ENCODE results near the gene OR51L1.
A peak's percentile ranks its signal among the peaks of the same experiment; 100 is the strongest.

Gene OR51L1

DNA sequence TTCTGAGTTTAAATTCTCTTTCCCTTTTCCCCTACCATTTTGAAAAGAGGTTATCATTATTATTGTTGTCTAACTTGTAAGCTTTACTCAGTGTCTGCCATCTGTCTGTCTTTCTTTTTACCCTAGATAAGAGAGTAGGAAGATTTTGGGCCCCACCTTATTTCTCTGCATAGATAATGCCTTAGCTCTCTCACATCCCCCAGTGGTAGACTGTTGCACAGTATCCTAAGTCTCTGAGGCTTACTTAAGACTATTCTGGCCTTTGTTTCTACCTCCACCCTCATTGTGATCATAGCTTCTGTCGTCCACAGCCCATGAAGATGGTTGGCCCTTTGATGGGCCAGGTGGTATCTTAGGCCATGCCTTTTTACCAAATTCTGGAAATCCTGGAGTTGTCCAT is 3.6 kb upstream of the OR51L1 start:
- H4K20me1 ChIP-seq (ENCODE audit: insufficient read depth, low read length, poor library complexity, severe bottlenecking): no peaks in the 10 kb centered on the region
- H3K4me2 ChIP-seq (ENCODE audit: low read depth, low read length, poor library complexity, severe bottlenecking): no peak overlapping the region
- no peak overlapping the region for H3K4me3 ChIP-seq (ENCODE audit: low read length, poor library complexity, severe bottlenecking)
- H3K27me3 ChIP-seq (ENCODE audit: insufficient read depth, low read length, poor library complexity, severe bottlenecking): no peaks in the 10 kb centered on the region
- no peaks in the 10 kb centered on the region for H3K36me3 ChIP-seq (ENCODE audit: insufficient read depth, low read length)
- H3K79me2 ChIP-seq (ENCODE audit: insufficient read depth, low read length): no peaks in the 10 kb centered on the region
- no peak overlapping the region for H3K9ac ChIP-seq (ENCODE audit: low read depth, low read length, poor library complexity, severe bottlenecking)
- no peaks in the 10 kb centered on the region for H3K9me3 ChIP-seq (ENCODE audit: insufficient read depth, low read depth, low read length)
- no peaks in the 10 kb centered on the region for H3K9me2 ChIP-seq (replicated peaks; ENCODE audit: low read depth, low read length)
- H3F3A ChIP-seq (ENCODE audit: low read depth): no peaks in the 10 kb centered on the region
- TF ChIP-seq, protein P1, sequence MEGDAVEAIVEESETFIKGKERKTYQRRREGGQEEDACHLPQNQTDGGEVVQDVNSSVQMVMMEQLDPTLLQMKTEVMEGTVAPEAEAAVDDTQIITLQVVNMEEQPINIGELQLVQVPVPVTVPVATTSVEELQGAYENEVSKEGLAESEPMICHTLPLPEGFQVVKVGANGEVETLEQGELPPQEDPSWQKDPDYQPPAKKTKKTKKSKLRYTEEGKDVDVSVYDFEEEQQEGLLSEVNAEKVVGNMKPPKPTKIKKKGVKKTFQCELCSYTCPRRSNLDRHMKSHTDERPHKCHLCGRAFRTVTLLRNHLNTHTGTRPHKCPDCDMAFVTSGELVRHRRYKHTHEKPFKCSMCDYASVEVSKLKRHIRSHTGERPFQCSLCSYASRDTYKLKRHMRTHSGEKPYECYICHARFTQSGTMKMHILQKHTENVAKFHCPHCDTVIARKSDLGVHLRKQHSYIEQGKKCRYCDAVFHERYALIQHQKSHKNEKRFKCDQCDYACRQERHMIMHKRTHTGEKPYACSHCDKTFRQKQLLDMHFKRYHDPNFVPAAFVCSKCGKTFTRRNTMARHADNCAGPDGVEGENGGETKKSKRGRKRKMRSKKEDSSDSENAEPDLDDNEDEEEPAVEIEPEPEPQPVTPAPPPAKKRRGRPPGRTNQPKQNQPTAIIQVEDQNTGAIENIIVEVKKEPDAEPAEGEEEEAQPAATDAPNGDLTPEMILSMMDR (conservative IDR thresholded peaks at IDR 0.05; ENCODE audit: low read length): peak; percentile 44
- TF ChIP-seq EZH2phosphoT487 (IDR thresholded peaks at IDR 0.05; ENCODE audit: borderline replicate concordance): no peak
- no peak overlapping the region for H2AFZ ChIP-seq (ENCODE audit: low read length)
- H3K4me1 ChIP-seq (ENCODE audit: insufficient read depth, low read length, poor library complexity, severe bottlenecking): no peaks in the 10 kb centered on the region

DNA sequence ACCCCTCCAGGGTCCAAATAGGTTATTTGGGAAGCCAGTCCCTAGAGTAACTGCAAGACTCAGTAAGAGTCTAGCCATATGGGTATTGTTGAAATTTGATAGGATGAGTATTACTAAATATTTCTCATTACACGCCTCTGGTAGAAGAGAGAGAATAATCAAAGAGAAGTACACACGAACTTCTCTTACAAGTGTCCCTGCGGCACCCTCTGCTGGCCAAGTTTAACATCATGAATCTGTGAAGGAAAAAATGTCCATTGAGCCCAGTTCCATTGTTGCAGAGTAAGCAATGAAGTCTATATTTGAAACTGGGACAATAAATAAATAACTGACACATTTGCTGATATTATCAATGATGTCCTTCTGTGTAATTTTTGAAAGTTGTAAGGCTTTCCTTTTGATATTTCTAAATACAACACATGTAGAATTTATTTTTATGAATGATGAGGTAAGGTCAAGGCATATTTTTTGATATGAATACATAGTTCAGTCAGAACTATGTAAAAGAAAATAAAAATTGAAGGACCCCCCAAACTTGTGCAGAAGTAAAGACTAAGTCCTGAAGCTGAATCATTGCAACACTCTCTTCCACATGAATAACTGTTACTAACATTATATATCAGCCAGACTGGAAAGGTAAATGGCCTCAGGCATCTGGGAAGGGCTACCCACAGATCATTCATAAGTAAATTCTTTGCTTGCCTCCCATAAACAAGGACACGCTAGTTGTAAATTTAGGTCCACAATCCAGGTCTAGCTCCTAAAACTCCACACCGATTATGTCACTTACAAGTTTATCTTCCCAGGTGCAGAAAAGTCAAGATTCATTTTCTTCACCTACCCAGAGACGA is 10.0 kb downstream of the OR51L1 start:
- no peak overlapping the region for H3K4me2 ChIP-seq (ENCODE audit: low read depth, low read length, poor library complexity, severe bottlenecking)
- H3F3A ChIP-seq (ENCODE audit: low read depth): no peaks in the 10 kb centered on the region
- no peaks in the 10 kb centered on the region for H3K79me2 ChIP-seq (ENCODE audit: insufficient read depth, low read length)
- TF ChIP-seq, protein P1 (conservative IDR thresholded peaks at IDR 0.05; ENCODE audit: low read length): peak; percentile 80
- no peak for TF ChIP-seq EZH2phosphoT487 (IDR thresholded peaks at IDR 0.05; ENCODE audit: borderline replicate concordance)
- H3K9me2 ChIP-seq (replicated peaks; ENCODE audit: low read depth, low read length): no peaks in the 10 kb centered on the region
- no peaks in the 10 kb centered on the region for H3K9me3 ChIP-seq (ENCODE audit: insufficient read depth, low read depth, low read length)
- no peaks in the 10 kb centered on the region for H3K27me3 ChIP-seq (ENCODE audit: insufficient read depth, low read length, poor library complexity, severe bottlenecking)
- no peak overlapping the region for H2AFZ ChIP-seq (ENCODE audit: low read length)
- H3K4me3 ChIP-seq (ENCODE audit: low read length, poor library complexity, severe bottlenecking): no peak overlapping the region
- H3K4me1 ChIP-seq (ENCODE audit: insufficient read depth, low read length, poor library complexity, severe bottlenecking): no peaks in the 10 kb centered on the region
- no peak overlapping the region for H3K9ac ChIP-seq (ENCODE audit: low read depth, low read length, poor library complexity, severe bottlenecking)
- no peaks in the 10 kb centered on the region for H4K20me1 ChIP-seq (ENCODE audit: insufficient read depth, low read length, poor library complexity, severe bottlenecking)
- H3K36me3 ChIP-seq (ENCODE audit: insufficient read depth, low read length): no peaks in the 10 kb centered on the region

DNA sequence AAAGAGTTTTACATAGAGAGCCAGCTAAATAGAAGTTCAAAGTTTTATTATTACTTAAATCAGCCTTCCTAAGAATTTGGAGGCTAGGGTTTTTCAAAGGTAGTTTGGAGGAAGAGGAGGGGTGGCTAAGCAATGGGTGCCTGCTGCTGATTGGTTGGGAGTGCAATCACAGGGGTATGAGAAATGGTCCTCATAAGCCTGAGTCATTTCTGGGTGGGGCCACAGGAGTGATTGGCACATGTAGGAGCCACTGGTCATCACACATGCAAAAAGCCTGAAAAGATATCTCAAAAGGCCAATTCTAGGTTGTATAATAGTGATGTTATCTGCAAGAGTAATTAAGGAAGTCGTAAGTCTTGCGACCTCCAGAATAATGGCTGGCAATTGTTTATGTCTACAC is 12.9 kb downstream of the OR51L1 start:
- H3K9ac ChIP-seq (ENCODE audit: low read depth, low read length, poor library complexity, severe bottlenecking): no peak overlapping the region
- no peaks in the 10 kb centered on the region for H3K9me3 ChIP-seq (ENCODE audit: insufficient read depth, low read depth, low read length)
- no peak overlapping the region for H3K4me3 ChIP-seq (ENCODE audit: low read length, poor library complexity, severe bottlenecking)
- no peaks in the 10 kb centered on the region for H3K79me2 ChIP-seq (ENCODE audit: insufficient read depth, low read length)
- no peaks in the 10 kb centered on the region for H3K36me3 ChIP-seq (ENCODE audit: insufficient read depth, low read length)
- H3K4me2 ChIP-seq (ENCODE audit: low read depth, low read length, poor library complexity, severe bottlenecking): no peak overlapping the region
- no peaks in the 10 kb centered on the region for H4K20me1 ChIP-seq (ENCODE audit: insufficient read depth, low read length, poor library complexity, severe bottlenecking)
- H3K27me3 ChIP-seq (ENCODE audit: insufficient read depth, low read length, poor library complexity, severe bottlenecking): no peaks in the 10 kb centered on the region
- no peaks in the 10 kb centered on the region for H3F3A ChIP-seq (ENCODE audit: low read depth)
- TF ChIP-seq EZH2phosphoT487 (IDR thresholded peaks at IDR 0.05; ENCODE audit: borderline replicate concordance): no peak
- TF ChIP-seq, protein P1 (conservative IDR thresholded peaks at IDR 0.05; ENCODE audit: low read length): no peak
- H2AFZ ChIP-seq (ENCODE audit: low read length): no peak overlapping the region
- no peaks in the 10 kb centered on the region for H3K9me2 ChIP-seq (replicated peaks; ENCODE audit: low read depth, low read length)
- no peaks in the 10 kb centered on the region for H3K4me1 ChIP-seq (ENCODE audit: insufficient read depth, low read length, poor library complexity, severe bottlenecking)

All from Loucy (cell line).